BE2C (cell line): ENCODE measurements around the gene TNS4.

ENCODE experiments used
- DNase-seq: peaks from one replicate; pipeline ENCODE4 v3.0.0-alpha.2; 2020
- H3K27me3 ChIP-seq: fragments of 250-450 bp; sonication (Bioruptor Pico); 2 replicates; pipeline ENCODE4 v1.5.1; 2020; ENCODE audit warnings: mild to moderate bottlenecking
- H3K36me3 ChIP-seq: fragments of 250-450 bp; sonication (Bioruptor Pico); 2 replicates; pipeline ENCODE4 v1.5.1; 2020; ENCODE audit warnings: mild to moderate bottlenecking
- H3K4me1 ChIP-seq: fragments of 250-450 bp; sonication (Bioruptor Pico); 2 replicates; pipeline ENCODE4 v1.5.1; 2020
- H3K4me3 ChIP-seq: 2 replicates; pipeline ENCODE4 v1.5.1; 2011; ENCODE audit warnings: low read depth, low read length
- H3K9me3 ChIP-seq: fragments of 250-450 bp; sonication (Bioruptor Pico); 2 replicates; pipeline ENCODE4 v1.5.1; 2020
- CTCF ChIP-seq: IDR thresholded peaks from 2 replicates; pipeline ENCODE4 v1.5.1; 2012; ENCODE audit warnings: mild to moderate bottlenecking, low read depth, low read length

The TNS4 gene

GRCh38 chr17:40454613-40454995 is 46.8 kb downstream of the TNS4 start:
- Histone ChIP-seq H3K4me1 (peaks cover 49% of the 10 kb centered on the region), H3K4me3 (no peak overlapping the region), H3K9me3 (no peaks in the 10 kb centered on the region), H3K27me3 (no peaks in the 10 kb centered on the region), H3K36me3 (peaks cover 55% of the 10 kb centered on the region)
- no peak for TF ChIP-seq CTCF
- DNase-seq = no peak

- no peak overlapping the region for H3K4me3 ChIP-seq
- H3K4me1 ChIP-seq = peaks cover 44% of the 10 kb centered on the region
Measured at GRCh38 chr17:40453881-40454612, 47.4 kb downstream of the TNS4 start.

GRCh38 chr17:40452921-40453378 is 48.5 kb downstream of the TNS4 start:
- no peak for TF ChIP-seq CTCF
- Histone ChIP-seq H3K4me1 (peaks cover 38% of the 10 kb centered on the region), H3K27me3 (no peaks in the 10 kb centered on the region), H3K36me3 (peaks cover 55% of the 10 kb centered on the region), H3K9me3 (no peaks in the 10 kb centered on the region), H3K4me3 (no peak overlapping the region)
- DNase-seq = no peak

More at GRCh38 chr17:40453881-40454612, 47.4 kb downstream of the TNS4 start:
- no peak for DNase-seq
- H3K9me3 ChIP-seq = no peaks in the 10 kb centered on the region
- H3K36me3 ChIP-seq = peaks cover 55% of the 10 kb centered on the region
- TF ChIP-seq CTCF = no peak
- H3K27me3 ChIP-seq = no peaks in the 10 kb centered on the region

GRCh38 chr17:40452216-40452787 is 49.1 kb downstream of the TNS4 start:
- no peaks in the 10 kb centered on the region for H3K27me3 ChIP-seq
- H3K4me1 ChIP-seq = peaks cover 35% of the 10 kb centered on the region
- no peaks in the 10 kb centered on the region for H3K9me3 ChIP-seq

GRCh38 chr17:40451420-40451819 is 50.0 kb downstream of the TNS4 start:
- Histone ChIP-seq H3K36me3 (peaks cover 44% of the 10 kb centered on the region), H3K9me3 (no peaks in the 10 kb centered on the region), H3K27me3 (no peaks in the 10 kb centered on the region), H3K4me3 (peak overlapping the region; percentile 5; the same call in 1 of the 2 replicates), H3K4me1 (peaks cover 36% of the 10 kb centered on the region)
- no peak for TF ChIP-seq CTCF
- DNase-seq = peak; percentile 83

More at GRCh38 chr17:40452216-40452787, 49.1 kb downstream of the TNS4 start:
- Histone ChIP-seq H3K4me3 (no peak overlapping the region), H3K36me3 (peaks cover 53% of the 10 kb centered on the region)
- DNase-seq = peak; percentile 55
- TF ChIP-seq CTCF = no peak

GRCh38 chr17:40450175-40450574 is 51.2 kb downstream of the TNS4 start:
- peak; percentile 67 for TF ChIP-seq CTCF
- Histone ChIP-seq H3K27me3 (no peaks in the 10 kb centered on the region), H3K9me3 (no peaks in the 10 kb centered on the region), H3K4me1 (peaks cover 38% of the 10 kb centered on the region), H3K4me3 (no peak overlapping the region), H3K36me3 (peaks cover 34% of the 10 kb centered on the region)
- peak; percentile 40 for DNase-seq
